Right lobe of liver (tissue), 6 donors: ENCODE measurements around the gene TRIM34. TPM values are rescaled to one million over a fixed set of nuclear protein-coding genes. Genes with fewer than 3 reads are reported as not detected.
A peak's percentile ranks its signal among the peaks of the same experiment; 100 is the strongest.

ENCODE experiments used
- ATAC-seq, 4 donors: fragments of 200-7000 bp; cut with Tn5 transposase; one replicate each; pipeline ENCODE4 v1.9.1; 2020; ENCODE audit warnings: mild to moderate bottlenecking in 4 of 4, moderate library complexity in 4 of 4
- DNase-seq, 3 donors: peaks; one replicate each; pipeline ENCODE4 v3.0.0-alpha.2; 2020
- H3K27ac ChIP-seq, 3 donors: fragments of 200-600 bp; one replicate each; pipeline ENCODE4 v1.8.0; 2022
- H3K27me3 ChIP-seq, 2 donors: fragments of 200-600 bp; one replicate each; pipeline ENCODE4 v1.8.0; 2022
- H3K36me3 ChIP-seq, 4 donors: fragments of 200-600 bp; sonication (generic) in 1 of 4; one replicate each; pipeline versions ENCODE4 v1.5.1 to v1.8.0; 2017 to 2022; ENCODE audit warnings: control low read depth in 1 of 4
- H3K4me1 ChIP-seq, 4 donors: fragments of 200-600 bp; sonication (generic) in 1 of 4; one replicate each; pipeline versions ENCODE4 v1.5.1 to v1.8.0; 2017 to 2022; ENCODE audit warnings: control low read depth in 1 of 4
- H3K4me3 ChIP-seq, 3 donors: fragments of 200-600 bp; one replicate each; pipeline ENCODE4 v1.8.0; 2022
- H3K9me3 ChIP-seq, 4 donors: fragments of 200-600 bp; sonication (generic) in 1 of 4; one replicate each; pipeline versions ENCODE4 v1.5.1 to v1.8.0; 2017 to 2022; ENCODE audit warnings: control low read depth in 1 of 4
- POLR2A ChIP-seq: fragments of 450-650 bp; IDR thresholded peaks from one replicate; pipeline ENCODE4 v1.6.1; 2017; ENCODE audit warnings: antibody characterized with exemption, mild to moderate bottlenecking
- WGBS: methylation state at CpG from one replicate; pipeline ENCODE4 v1.1.6; 2018; ENCODE audit warnings: low coverage, low lambda C conversion rate; ENCODE audit not compliant: insufficient coverage; ENCODE audit errors: missing lambda C conversion rate; 5-methylcytosine and 5-hydroxymethylcytosine counted together
- intact Hi-C, 2 donors: fragments of 100-400 bp; cut with DNase I; formaldehyde crosslinking; loops; one replicate each; pipeline versions ENCODE4 v1.11.2 to v1.14.1; 2022
- total RNA-seq, 6 experiments: library from RNA; depleted of rRNA in 2 of 6; stranded (reverse); fragments of >200 nt in 2 of 6; fragmentation: NEBNext Ultra II Directional in 3 of 6; extraction: Animal tissue kit (Norgen Biotek cat#: 25700) in 3 of 6; gene quantifications; one replicate each; pipeline versions ENCODE4 v1.1.0 to v1.2.4, GENCODE V29; 2016 to 2023
- TF ChIP-seq, protein P1 (sequence below), 4 donors: fragments of 200-600 bp in 3 of 4; fragments of 450-650 bp in 1 of 4; IDR thresholded peaks; one replicate each; pipeline versions ENCODE4 v1.5.1 to v1.8.0; 2016 to 2022; ENCODE audit warnings: antibody characterized with exemption in 4 of 4, mild to moderate bottlenecking in 2 of 4
- donor health status: DM: no; HTN: yes; CAD: no.
- donor health status: DM: no; HTN: no; CAD: no.
- donor health status: DM: no; HTN: no; CAD: no.
- donor health status: DM: no; HTN: yes; CAD: no.
- donor health status: DM: no; HTN: yes; CAD: no.

Gene TRIM34
- total RNA-seq, 6 experiments from 2014 or later: 0.93 to 3.3 (median 2.3) TPM

DNA sequence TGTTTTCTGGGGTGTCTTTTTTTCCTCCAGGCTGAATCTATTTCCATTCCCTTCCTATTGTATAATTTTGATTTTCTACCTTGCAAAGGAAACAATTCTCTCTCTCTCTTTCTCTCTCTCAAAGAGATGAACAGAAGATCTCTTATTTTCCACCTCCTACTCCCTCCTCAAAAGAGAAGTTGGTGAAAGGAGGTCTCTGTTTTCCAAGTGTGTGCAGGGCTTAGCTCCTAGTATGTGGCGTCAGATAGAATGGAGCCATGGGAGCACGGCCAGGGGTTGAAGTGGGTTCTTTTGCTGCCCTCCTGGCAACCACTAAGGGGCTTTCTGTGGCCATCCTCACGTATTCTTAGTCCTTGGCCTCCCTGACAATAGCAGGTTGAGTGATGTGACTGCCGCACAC lies 480 bp downstream of the TRIM34 start:
- Histone ChIP-seq H3K36me3 (no peaks in the 10 kb centered on the region), H3K27ac (peak overlapping the region; percentile 54 to 66 (median 58)), H3K27me3 (no peaks in the 10 kb centered on the region), H3K4me3 (peak overlapping the region; percentile 51 to 67 (median 64)), H3K9me3 (no peaks in the 10 kb centered on the region), H3K4me1 (peaks cover 0 to 40% (median 2%) of the 10 kb centered on the region in 4 donors)
- no peak for TF ChIP-seq POLR2A
- intact Hi-C loops: no loop called here
- DNase-seq: no peak
- 8% methylated on average over 3 of the region's 4 CpGs for WGBS
- ATAC-seq: no peak

DNA sequence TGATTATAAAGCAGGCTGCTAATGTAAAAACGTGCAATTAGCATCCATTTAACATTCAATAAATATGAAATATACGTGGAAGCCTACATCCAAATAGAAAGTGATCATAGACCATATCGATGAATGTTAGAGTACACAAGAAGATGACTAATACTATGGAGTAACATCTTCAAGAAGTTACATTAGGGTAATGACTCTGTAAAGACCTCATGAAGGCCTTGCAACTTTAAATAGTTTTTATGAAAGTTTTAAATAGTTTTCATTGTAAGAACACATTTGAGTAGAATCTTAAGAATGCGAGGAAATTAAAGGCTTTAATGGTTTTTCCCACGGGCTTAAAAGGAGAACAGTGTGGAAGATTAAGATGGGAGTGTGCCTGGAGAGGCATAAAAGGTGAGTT lies 1.4 kb downstream of the TRIM34 start:
- Histone ChIP-seq H3K4me3 (no peak overlapping the region), H3K9me3 (no peaks in the 10 kb centered on the region)
- intact Hi-C loops: no loop called here

DNA sequence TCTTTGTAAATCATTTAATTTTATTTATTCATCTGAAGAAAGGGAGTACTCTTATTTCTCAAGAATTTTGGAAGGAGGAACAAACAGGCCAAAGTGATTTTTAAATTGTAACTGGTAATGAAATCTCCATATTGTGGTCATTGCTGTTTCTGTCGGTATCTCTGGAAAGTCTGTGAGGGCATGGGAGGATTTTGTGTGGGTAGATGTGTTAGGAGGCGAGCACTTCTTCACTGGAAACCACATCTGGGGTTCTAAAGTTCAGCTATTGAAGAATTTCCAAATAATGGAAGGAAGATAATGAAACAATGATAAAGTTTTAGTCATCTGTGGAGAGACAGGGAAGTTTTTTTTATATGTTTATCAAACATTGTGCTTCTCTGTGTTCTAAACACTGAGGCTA lies 6.6 kb downstream of the TRIM34 start:
- H3K4me3 ChIP-seq: no peak overlapping the region
- peaks cover 0 to 2% (median 0%) of the 10 kb centered on the region in 4 donors for H3K36me3 ChIP-seq
- no peaks in the 10 kb centered on the region for H3K4me1 ChIP-seq
- WGBS: 66% methylated on average over 2 of the region's 2 CpGs
- H3K27ac ChIP-seq: no peak overlapping the region
- no peak for ATAC-seq
- H3K27me3 ChIP-seq: no peaks in the 10 kb centered on the region
- TF ChIP-seq POLR2A: no peak
- TF ChIP-seq, protein P1, sequence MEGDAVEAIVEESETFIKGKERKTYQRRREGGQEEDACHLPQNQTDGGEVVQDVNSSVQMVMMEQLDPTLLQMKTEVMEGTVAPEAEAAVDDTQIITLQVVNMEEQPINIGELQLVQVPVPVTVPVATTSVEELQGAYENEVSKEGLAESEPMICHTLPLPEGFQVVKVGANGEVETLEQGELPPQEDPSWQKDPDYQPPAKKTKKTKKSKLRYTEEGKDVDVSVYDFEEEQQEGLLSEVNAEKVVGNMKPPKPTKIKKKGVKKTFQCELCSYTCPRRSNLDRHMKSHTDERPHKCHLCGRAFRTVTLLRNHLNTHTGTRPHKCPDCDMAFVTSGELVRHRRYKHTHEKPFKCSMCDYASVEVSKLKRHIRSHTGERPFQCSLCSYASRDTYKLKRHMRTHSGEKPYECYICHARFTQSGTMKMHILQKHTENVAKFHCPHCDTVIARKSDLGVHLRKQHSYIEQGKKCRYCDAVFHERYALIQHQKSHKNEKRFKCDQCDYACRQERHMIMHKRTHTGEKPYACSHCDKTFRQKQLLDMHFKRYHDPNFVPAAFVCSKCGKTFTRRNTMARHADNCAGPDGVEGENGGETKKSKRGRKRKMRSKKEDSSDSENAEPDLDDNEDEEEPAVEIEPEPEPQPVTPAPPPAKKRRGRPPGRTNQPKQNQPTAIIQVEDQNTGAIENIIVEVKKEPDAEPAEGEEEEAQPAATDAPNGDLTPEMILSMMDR (IDR thresholded peaks at IDR 0.05): no peak
- DNase-seq: no peak
- intact Hi-C loops: no loop called here
- H3K9me3 ChIP-seq: no peaks in the 10 kb centered on the region

More for the DNA sequence above, 1.4 kb downstream of the TRIM34 start:
- no peak for TF ChIP-seq POLR2A
- TF ChIP-seq, protein P1 (IDR thresholded peaks at IDR 0.05): no peak
- DNase-seq (no peak), ATAC-seq (no peak)
- no peak overlapping the region for H3K27ac ChIP-seq
- H3K36me3 ChIP-seq: no peaks in the 10 kb centered on the region
- no peaks in the 10 kb centered on the region for H3K27me3 ChIP-seq
- WGBS: 72% methylated on average over 5 of the region's 5 CpGs
- H3K4me1 ChIP-seq: peaks cover 0 to 32% (median 2%) of the 10 kb centered on the region in 4 donors

DNA sequence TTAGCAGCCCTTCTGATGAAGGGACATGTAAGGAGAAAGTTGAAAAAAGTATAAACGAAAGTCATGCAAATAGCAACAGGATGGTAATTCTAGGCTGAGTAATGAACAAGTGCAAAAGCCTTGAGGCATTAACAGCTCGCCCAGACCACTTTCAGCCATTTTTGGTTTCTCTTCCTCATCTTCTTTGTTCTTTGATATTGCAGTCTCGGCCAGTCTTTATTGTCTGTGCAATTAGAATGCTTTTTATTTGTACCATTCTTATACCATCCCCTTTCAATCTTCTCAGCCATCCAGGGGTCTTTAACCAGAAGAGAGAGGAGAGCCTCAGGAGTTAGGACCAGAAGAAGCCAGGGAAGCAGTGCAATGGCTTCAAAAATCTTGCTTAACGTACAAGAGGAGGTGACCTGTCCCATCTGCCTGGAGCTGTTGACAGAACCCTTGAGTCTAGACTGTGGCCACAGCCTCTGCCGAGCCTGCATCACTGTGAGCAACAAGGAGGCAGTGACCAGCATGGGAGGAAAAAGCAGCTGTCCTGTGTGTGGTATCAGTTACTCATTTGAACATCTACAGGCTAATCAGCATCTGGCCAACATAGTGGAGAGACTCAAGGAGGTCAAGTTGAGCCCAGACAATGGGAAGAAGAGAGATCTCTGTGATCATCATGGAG lies 7.3 kb downstream of the TRIM34 start:
- no peak overlapping the region for H3K27ac ChIP-seq
- ATAC-seq (no peak), DNase-seq (no peak)
- no peaks in the 10 kb centered on the region for H3K9me3 ChIP-seq
- intact Hi-C loops: no loop called here
- TF ChIP-seq, protein P1 (IDR thresholded peaks at IDR 0.05): no peak
- TF ChIP-seq POLR2A: no peak
- H3K36me3 ChIP-seq: peaks cover 0 to 2% (median 0%) of the 10 kb centered on the region in 4 donors
- no peaks in the 10 kb centered on the region for H3K27me3 ChIP-seq
- WGBS: 78% methylated on average over 5 of the region's 5 CpGs
- H3K4me1 ChIP-seq: no peaks in the 10 kb centered on the region
- H3K4me3 ChIP-seq: no peak overlapping the region

DNA sequence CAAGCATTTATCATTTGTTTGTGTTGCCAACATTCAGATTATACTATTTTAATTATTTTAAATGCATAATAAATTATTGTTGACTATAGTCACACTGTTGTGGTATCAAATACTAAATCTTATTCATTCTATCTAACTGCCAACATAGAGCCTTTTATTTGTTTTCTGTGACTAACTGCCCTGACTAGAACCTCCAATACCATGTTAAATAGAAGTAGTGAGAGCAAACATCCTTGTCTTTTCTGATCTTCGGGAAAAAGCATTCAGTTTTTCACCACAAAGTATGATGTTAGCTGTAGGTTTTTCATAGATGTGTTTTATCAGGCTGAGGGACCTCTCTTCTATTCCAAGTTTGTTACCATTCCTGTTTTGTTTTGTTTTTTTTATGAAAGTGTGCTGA lies 15.2 kb downstream of the TRIM34 start:
- no peak for DNase-seq
- no peak for ATAC-seq
- no peak overlapping the region for H3K27ac ChIP-seq
- TF ChIP-seq, protein P1 (IDR thresholded peaks at IDR 0.05): no peak
- TF ChIP-seq POLR2A: no peak
- no peaks in the 10 kb centered on the region for H3K4me1 ChIP-seq
- intact Hi-C loops: no loop called here
- 77% methylated on average over 1 of the region's 1 CpG for WGBS
- H3K9me3 ChIP-seq: no peaks in the 10 kb centered on the region
- no peak overlapping the region for H3K4me3 ChIP-seq
- H3K27me3 ChIP-seq: no peaks in the 10 kb centered on the region
- H3K36me3 ChIP-seq: peaks cover 0 to 2% (median 0%) of the 10 kb centered on the region in 4 donors
